ENCODE measurements around the gene ANKRD13A.

The ANKRD13A gene

GRCh38 chr12:109994401-109995175 is 4.6 kb upstream of the ANKRD13A start:
- TF ChIP-seq, protein P1, sequence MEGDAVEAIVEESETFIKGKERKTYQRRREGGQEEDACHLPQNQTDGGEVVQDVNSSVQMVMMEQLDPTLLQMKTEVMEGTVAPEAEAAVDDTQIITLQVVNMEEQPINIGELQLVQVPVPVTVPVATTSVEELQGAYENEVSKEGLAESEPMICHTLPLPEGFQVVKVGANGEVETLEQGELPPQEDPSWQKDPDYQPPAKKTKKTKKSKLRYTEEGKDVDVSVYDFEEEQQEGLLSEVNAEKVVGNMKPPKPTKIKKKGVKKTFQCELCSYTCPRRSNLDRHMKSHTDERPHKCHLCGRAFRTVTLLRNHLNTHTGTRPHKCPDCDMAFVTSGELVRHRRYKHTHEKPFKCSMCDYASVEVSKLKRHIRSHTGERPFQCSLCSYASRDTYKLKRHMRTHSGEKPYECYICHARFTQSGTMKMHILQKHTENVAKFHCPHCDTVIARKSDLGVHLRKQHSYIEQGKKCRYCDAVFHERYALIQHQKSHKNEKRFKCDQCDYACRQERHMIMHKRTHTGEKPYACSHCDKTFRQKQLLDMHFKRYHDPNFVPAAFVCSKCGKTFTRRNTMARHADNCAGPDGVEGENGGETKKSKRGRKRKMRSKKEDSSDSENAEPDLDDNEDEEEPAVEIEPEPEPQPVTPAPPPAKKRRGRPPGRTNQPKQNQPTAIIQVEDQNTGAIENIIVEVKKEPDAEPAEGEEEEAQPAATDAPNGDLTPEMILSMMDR (IDR thresholded peaks at IDR 0.05; ENCODE audit: extremely low read depth, missing control alignments) = no peak
- DNase-seq (ENCODE audit: low spot score) = no peak

GRCh38 chr12:109995361-109995685 is 3.9 kb upstream of the ANKRD13A start:
- TF ChIP-seq, protein P1 (IDR thresholded peaks at IDR 0.05; ENCODE audit: extremely low read depth, missing control alignments) = no peak
- no peak for DNase-seq (ENCODE audit: low spot score)

- peak; percentile 96 for DNase-seq (ENCODE audit: low spot score)
- TF ChIP-seq, protein P1 (IDR thresholded peaks at IDR 0.05; ENCODE audit: extremely low read depth, missing control alignments) = no peak
Measured at GRCh38 chr12:109995686-109996482, 3.3 kb upstream of the ANKRD13A start, which contains the start of gene GIT2. GIT2 (minus strand) TSS chr12:109996368; CDS start chr12:109996224, 144 bp downstream.

- TF ChIP-seq, protein P1 (IDR thresholded peaks at IDR 0.05; ENCODE audit: extremely low read depth, missing control alignments) = no peak
Measured at GRCh38 chr12:109996483-109996853, 2.8 kb upstream of the ANKRD13A start.

DNA sequence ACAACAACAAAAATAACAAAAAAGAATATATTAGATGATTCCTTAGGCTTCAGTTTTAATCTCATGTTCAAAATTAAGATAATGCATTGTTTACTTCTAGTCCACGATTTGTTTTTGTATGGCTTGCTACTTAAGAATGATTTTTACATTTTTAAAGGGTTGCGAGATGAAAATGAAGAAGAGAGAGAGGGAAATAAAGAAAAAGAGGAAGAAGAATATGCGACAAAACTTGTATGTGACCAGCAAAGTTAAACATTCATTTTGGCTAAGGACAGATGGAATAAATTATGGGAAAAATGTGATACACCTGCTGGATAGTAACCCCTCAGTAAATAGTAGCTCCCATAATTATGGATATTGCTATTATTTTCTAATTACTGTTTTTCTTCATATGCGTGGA is 1.8 kb upstream of the ANKRD13A start:
- no peak for DNase-seq (ENCODE audit: low spot score)
- TF ChIP-seq, protein P1 (IDR thresholded peaks at IDR 0.05; ENCODE audit: extremely low read depth, missing control alignments) = no peak

More at GRCh38 chr12:109996483-109996853, 2.8 kb upstream of the ANKRD13A start:
- no peak for DNase-seq (ENCODE audit: low spot score)

DNA sequence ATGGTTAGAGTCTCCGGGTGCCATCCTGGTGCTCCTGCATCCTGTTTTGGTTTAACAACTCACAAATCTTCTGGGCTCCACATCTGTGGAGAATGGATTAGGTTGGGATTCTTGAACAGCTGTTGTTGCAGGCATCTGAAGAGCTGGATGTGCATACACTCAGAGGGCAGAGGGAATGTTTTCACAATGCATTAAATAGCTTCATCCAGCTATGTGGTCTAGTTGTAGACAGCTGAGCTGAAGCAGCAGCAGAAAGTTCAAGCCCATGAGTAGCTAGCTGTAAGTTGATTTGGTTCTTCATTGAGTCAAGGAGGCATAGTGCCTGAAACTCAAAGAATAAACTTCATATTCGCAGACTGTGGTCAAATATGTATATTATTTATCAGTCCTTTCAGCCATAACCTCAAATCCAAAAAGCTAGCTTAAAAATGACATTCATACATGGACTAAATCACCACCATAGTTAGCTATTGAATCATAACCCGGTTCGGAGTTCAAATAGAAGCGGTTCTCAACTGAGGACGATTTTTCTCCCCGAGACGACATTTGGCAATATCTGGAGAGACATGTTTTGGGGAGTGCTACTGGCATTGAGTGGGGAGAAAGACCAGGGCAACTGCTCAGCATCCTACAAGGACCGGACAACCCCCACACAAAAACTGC is 858 bp upstream of the ANKRD13A start:
- TF ChIP-seq, protein P1 (IDR thresholded peaks at IDR 0.05; ENCODE audit: extremely low read depth, missing control alignments) = no peak
- DNase-seq (ENCODE audit: low spot score) = no peak

- TF ChIP-seq, protein P1 (IDR thresholded peaks at IDR 0.05; ENCODE audit: extremely low read depth, missing control alignments) = no peak
- no peak for DNase-seq (ENCODE audit: low spot score)
Measured at GRCh38 chr12:109999649-109999971, 380 bp downstream of the ANKRD13A start.
